GM23338 (cell line): ENCODE measurements around the gene BARX2.

Experiments used
- CREB1 ChIP-seq: fragments of 250-450 bp; sonication (Bioruptor Pico); IDR thresholded peaks from 2 replicates; pipeline ENCODE4 v1.5.0; 2020; ENCODE audit warnings: low read depth, mild to moderate bottlenecking, moderate library complexity
- EZH2 ChIP-seq: fragments of 200-600 bp; sonication (generic); IDR thresholded peaks from one replicate; pipeline ENCODE4 v1.8.0; 2017; ENCODE audit warnings: antibody characterized with exemption, mild to moderate bottlenecking, low read depth; ENCODE audit not compliant: unreplicated experiment
- NANOG ChIP-seq: IDR thresholded peaks from 2 replicates; pipeline ENCODE4 v1.6.1; 2016; ENCODE audit warnings: antibody characterized with exemption, borderline replicate concordance
- POLR2AphosphoS5 ChIP-seq: IDR thresholded peaks from 2 replicates; pipeline ENCODE4 v1.6.1; 2016; ENCODE audit warnings: antibody characterized with exemption, low read depth
- TF ChIP-seq, protein P1 (sequence below), 2 experiments: fragments of 200-600 bp in 1 of 2; sonication (generic) in 1 of 2; conservative IDR thresholded peaks; 2 replicates each; pipeline versions ENCODE4 v1.5.1 to v1.6.1; 2016 to 2017; ENCODE audit warnings: antibody characterized with exemption in 2 of 2, low read depth in 2 of 2, mild to moderate bottlenecking in 2 of 2, moderate library complexity in 1 of 2
- TF ChIP-seq, protein P2 (sequence below): IDR thresholded peaks from one replicate; pipeline ENCODE4 v1.6.1; 2018; ENCODE audit warnings: antibody characterized with exemption; ENCODE audit not compliant: unreplicated experiment

DNA sequence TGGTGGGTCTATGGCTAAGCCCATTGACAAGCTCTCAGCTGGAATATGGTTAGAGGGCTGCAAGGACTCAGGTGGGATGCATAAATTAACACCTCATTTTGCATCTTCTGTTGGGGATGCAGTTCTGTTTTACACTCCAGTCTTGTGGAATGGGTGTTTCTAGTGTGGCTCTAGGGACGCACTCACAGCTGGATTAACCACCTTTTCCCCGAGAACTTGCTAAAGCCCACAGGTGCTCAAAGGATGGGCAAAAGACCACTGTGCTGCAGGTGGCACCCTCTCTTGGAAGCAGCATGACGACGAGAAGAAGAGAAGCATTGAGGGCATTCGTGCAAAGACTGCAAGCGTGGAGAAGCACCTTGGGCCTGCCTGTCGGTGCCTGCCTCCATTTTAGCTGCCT is 6.9 kb downstream of the BARX2 start:
- no peak for TF ChIP-seq POLR2AphosphoS5
- TF ChIP-seq, protein P1, sequence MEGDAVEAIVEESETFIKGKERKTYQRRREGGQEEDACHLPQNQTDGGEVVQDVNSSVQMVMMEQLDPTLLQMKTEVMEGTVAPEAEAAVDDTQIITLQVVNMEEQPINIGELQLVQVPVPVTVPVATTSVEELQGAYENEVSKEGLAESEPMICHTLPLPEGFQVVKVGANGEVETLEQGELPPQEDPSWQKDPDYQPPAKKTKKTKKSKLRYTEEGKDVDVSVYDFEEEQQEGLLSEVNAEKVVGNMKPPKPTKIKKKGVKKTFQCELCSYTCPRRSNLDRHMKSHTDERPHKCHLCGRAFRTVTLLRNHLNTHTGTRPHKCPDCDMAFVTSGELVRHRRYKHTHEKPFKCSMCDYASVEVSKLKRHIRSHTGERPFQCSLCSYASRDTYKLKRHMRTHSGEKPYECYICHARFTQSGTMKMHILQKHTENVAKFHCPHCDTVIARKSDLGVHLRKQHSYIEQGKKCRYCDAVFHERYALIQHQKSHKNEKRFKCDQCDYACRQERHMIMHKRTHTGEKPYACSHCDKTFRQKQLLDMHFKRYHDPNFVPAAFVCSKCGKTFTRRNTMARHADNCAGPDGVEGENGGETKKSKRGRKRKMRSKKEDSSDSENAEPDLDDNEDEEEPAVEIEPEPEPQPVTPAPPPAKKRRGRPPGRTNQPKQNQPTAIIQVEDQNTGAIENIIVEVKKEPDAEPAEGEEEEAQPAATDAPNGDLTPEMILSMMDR (conservative IDR thresholded peaks at IDR 0.05; ENCODE audit: low read depth in 2 of 2), result no peak
- TF ChIP-seq EZH2, result no peak
- TF ChIP-seq NANOG, result no peak
- TF ChIP-seq, protein P2, sequence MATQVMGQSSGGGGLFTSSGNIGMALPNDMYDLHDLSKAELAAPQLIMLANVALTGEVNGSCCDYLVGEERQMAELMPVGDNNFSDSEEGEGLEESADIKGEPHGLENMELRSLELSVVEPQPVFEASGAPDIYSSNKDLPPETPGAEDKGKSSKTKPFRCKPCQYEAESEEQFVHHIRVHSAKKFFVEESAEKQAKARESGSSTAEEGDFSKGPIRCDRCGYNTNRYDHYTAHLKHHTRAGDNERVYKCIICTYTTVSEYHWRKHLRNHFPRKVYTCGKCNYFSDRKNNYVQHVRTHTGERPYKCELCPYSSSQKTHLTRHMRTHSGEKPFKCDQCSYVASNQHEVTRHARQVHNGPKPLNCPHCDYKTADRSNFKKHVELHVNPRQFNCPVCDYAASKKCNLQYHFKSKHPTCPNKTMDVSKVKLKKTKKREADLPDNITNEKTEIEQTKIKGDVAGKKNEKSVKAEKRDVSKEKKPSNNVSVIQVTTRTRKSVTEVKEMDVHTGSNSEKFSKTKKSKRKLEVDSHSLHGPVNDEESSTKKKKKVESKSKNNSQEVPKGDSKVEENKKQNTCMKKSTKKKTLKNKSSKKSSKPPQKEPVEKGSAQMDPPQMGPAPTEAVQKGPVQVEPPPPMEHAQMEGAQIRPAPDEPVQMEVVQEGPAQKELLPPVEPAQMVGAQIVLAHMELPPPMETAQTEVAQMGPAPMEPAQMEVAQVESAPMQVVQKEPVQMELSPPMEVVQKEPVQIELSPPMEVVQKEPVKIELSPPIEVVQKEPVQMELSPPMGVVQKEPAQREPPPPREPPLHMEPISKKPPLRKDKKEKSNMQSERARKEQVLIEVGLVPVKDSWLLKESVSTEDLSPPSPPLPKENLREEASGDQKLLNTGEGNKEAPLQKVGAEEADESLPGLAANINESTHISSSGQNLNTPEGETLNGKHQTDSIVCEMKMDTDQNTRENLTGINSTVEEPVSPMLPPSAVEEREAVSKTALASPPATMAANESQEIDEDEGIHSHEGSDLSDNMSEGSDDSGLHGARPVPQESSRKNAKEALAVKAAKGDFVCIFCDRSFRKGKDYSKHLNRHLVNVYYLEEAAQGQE, result no peak
- TF ChIP-seq CREB1 (CRISPR knock-in tag), result no peak
